Endothelial cell (in vitro differentiated cells): ENCODE results near the gene NDRG4. TPM values are rescaled to one million over a fixed set of nuclear protein-coding genes. Genes with fewer than 3 reads are reported as not detected.
A peak's percentile ranks its signal among the peaks of the same experiment; 100 is the strongest.

Experiments used
- DNase-seq: peaks from one replicate; pipeline ENCODE4 v3.0.0; 2021; ENCODE audit warnings: low spot score
- H3K27ac Mint-ChIP-seq: one replicate; pipeline ENCODE4 v1.8.0; 2021; ENCODE audit warnings: mixed read lengths, inconsistent platforms; ENCODE audit not compliant: unreplicated experiment
- H3K27me3 Mint-ChIP-seq: one replicate; pipeline ENCODE4 v1.8.0; 2021; ENCODE audit warnings: mild to moderate bottlenecking, moderate library complexity, mixed read lengths, inconsistent platforms; ENCODE audit not compliant: unreplicated experiment
- H3K36me3 Mint-ChIP-seq: one replicate; pipeline ENCODE4 v1.8.0; 2021; ENCODE audit warnings: mild to moderate bottlenecking, low read depth, mixed read lengths, inconsistent platforms; ENCODE audit not compliant: unreplicated experiment
- H3K4me1 Mint-ChIP-seq: one replicate; pipeline ENCODE4 v1.8.0; 2021; ENCODE audit warnings: mild to moderate bottlenecking, mixed read lengths, inconsistent platforms; ENCODE audit not compliant: unreplicated experiment
- H3K4me3 Mint-ChIP-seq: one replicate; pipeline ENCODE4 v1.8.0; 2021; ENCODE audit warnings: mild to moderate bottlenecking, mixed read lengths, inconsistent platforms; ENCODE audit not compliant: unreplicated experiment
- H3K9me3 Mint-ChIP-seq: one replicate; pipeline ENCODE4 v1.8.0; 2021; ENCODE audit warnings: mixed read lengths, inconsistent platforms; ENCODE audit not compliant: unreplicated experiment
- CTCF ChIP-seq: fragments of 200-600 bp; sonication (generic); IDR thresholded peaks from one replicate; pipeline ENCODE4 v1.5.0; 2021; ENCODE audit warnings: antibody characterized with exemption; ENCODE audit not compliant: unreplicated experiment
- total RNA-seq: library from RNA; stranded (reverse); fragmentation: NEBNext Ultra II Directional; extraction: Animal tissue kit (Norgen Biotek cat#: 25700); gene quantifications from one replicate; pipeline ENCODE4 v1.2.1, GENCODE V29; 2021; ENCODE audit not compliant: unreplicated experiment

Gene NDRG4
- total RNA-seq, 1 donor from 2014 or later: 5.9 TPM

- peak; percentile 26 for TF ChIP-seq CTCF
Observed at GRCh38 chr16:58494981-58495520, 4.9 kb upstream of the NDRG4 start.

GRCh38 chr16:58495521-58496331 is 4.2 kb upstream of the NDRG4 start:
- Mint-ChIP-seq H3K4me3 (no peak overlapping the region), H3K27ac (peak overlapping the region; percentile 89), H3K36me3 (no peaks in the 10 kb centered on the region), H3K9me3 (no peaks in the 10 kb centered on the region), H3K27me3 (peaks cover 22% of the 10 kb centered on the region), H3K4me1 (no peaks in the 10 kb centered on the region)
- DNase-seq: no peak
- no peak for TF ChIP-seq CTCF

More at GRCh38 chr16:58494981-58495520, 4.9 kb upstream of the NDRG4 start:
- DNase-seq: peak; percentile 76
- Mint-ChIP-seq H3K9me3 (no peaks in the 10 kb centered on the region), H3K4me1 (no peaks in the 10 kb centered on the region), H3K27me3 (peaks cover 25% of the 10 kb centered on the region), H3K36me3 (no peaks in the 10 kb centered on the region), H3K27ac (peak overlapping the region; percentile 89), H3K4me3 (no peak overlapping the region)

- Mint-ChIP-seq H3K36me3 (no peaks in the 10 kb centered on the region), H3K9me3 (no peaks in the 10 kb centered on the region), H3K4me1 (peaks cover 2% of the 10 kb centered on the region), H3K27me3 (peaks cover 20% of the 10 kb centered on the region), H3K27ac (no peak overlapping the region), H3K4me3 (no peak overlapping the region)
- no peak for TF ChIP-seq CTCF
- DNase-seq: no peak
Observed at GRCh38 chr16:58497468-58497867, 2.5 kb upstream of the NDRG4 start.

- Mint-ChIP-seq H3K27ac (no peak overlapping the region), H3K9me3 (no peaks in the 10 kb centered on the region), H3K4me1 (peaks cover 2% of the 10 kb centered on the region), H3K4me3 (no peak overlapping the region), H3K27me3 (peaks cover 20% of the 10 kb centered on the region), H3K36me3 (no peaks in the 10 kb centered on the region)
- TF ChIP-seq CTCF: no peak
- no peak for DNase-seq
Observed at GRCh38 chr16:58497935-58498334, 2.0 kb upstream of the NDRG4 start.

- Mint-ChIP-seq H3K27ac (no peak overlapping the region), H3K27me3 (peaks cover 18% of the 10 kb centered on the region), H3K9me3 (no peaks in the 10 kb centered on the region), H3K4me3 (no peak overlapping the region), H3K4me1 (peaks cover 2% of the 10 kb centered on the region), H3K36me3 (no peaks in the 10 kb centered on the region)
- TF ChIP-seq CTCF: no peak
- DNase-seq: no peak
Observed at GRCh38 chr16:58498341-58499091, 1.4 kb upstream of the NDRG4 start.
